AML-193 (cell line): ENCODE data around the gene SMYD3.

Source experiments
- DNase-seq, 2 experiments: peaks; one replicate each; lab custom pipeline; 2025; lab: John Stamatoyannopoulos, UW

The SMYD3 gene

DNA sequence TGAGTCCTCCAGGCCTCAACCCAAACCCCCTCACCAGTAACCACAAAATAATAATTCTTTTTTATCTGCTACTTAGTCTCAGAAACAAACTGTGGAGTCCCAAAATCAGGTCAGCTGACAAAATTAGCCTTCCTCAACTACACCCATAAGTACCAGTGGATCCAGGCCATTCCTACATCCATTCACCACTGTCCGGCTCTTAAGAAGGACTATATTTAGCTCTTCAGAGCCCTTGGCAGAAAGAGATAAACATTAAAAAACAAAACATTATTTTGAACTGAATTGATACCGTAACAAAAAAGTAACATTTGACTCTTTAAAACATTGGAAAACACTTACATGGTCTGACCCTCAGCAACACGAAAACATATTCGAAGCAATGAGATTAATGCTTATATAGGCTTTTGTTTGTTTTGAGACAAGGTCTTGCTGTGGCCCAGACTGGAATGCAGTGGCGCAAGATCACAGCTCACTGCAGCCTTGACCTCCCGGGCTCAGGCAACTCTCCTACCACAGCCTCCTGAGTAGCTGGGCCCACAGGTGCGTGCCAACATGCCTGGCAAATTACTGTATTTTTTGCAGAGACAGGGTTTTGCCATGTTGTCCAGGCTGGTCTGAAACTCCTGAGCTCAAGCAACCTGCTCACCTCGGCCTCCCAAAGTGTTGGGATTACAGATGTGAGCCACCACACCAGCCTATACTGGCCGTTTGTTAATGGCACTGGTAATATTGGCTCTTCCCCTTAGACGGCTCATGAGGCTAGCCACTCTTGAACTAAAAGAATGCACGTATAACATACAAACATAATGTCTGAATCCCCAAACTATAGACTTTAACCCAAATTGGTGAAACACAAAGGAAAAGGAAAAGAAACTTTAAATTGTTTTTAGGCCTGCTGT lies 330.7 kb downstream of the SMYD3 start:
- no peak for DNase-seq

DNA sequence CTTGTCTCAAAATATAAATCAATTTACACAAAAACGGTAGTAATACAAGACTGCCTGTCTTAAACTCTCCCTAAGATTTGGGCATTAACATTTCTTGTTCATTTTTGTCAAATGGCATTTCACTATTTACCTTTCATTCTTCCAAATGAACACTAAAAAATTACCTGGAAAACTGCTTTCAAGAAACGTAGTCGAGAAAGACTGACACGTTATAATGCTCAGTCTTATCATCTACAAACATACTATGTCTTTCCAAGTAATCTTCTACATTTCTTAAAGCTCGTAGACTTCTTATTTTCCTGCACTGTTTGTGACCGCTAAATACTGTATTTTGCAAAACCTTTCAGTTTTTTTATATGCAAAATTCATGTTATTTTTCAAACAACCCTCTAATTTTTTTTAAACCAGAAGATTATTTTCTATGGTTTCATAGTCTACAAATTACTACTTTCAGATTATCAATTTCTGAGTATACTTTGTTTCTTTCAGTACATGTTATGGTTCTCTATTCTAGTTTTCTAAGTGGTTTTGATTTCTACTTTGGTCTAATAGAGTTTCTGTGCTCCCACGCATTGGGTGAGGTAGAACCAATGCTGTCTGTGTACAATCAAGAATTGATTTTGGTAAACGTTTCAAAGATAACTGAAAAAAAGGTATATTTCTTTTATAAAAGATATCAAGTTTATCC lies 336.4 kb downstream of the SMYD3 start:
- no peak for DNase-seq

DNA sequence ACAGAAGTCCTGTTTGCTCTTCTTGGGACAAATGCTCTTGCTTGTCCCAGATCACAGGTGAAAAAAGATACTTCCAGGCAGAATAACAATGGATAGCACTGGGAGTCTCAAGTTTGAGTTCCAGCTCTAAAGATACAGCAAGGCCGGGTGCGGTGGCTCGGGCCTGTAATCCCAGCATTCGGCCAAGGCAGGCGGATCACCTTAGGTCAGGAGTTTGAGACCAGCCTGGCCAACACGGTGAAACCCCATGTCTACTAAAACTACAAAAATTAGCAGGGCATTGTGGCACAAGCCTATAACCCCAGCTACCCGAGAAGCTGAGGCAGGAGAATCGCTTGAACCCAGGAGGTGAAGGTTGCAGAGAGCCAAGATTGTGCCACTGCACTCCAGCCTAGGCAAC lies 337.6 kb downstream of the SMYD3 start:
- DNase-seq: no peak

DNA sequence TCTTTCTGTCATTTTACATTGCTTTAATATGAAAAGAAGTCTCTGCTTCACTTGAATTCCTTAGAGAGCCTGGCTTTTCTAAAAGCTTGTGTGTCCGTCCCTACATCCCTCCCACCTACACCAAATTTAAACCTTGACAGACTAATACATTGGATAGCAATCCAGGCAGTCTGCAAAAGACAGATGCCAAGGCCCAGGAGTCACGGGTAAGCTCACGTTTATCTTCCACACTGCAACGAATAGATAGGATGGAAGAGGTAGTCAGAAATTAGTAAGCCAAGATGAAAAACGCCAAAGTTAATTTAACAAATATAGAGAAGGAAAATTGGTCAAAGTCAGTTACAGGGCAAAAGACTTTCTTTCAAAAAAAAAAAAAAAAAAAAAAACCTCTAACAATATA lies 338.1 kb downstream of the SMYD3 start:
- DNase-seq: no peak

DNA sequence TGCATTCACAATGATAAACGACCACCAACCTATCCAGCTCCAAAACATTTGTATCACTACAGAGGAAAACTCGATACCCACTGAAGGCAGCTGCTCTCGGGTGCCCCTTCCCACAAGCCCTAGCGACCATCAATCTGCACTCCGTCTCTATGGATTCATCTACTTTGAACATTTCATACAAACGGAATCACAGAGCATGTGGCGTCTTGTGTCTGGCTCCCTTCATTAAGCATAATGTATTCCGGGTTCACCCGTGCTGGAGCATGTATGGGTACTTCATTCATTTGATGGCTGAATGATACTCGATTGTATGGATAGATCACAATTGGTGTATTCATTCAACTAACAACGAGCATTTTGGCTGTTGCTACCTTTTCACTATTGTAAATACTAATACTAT lies 340.2 kb downstream of the SMYD3 start:
- DNase-seq: no peak

DNA sequence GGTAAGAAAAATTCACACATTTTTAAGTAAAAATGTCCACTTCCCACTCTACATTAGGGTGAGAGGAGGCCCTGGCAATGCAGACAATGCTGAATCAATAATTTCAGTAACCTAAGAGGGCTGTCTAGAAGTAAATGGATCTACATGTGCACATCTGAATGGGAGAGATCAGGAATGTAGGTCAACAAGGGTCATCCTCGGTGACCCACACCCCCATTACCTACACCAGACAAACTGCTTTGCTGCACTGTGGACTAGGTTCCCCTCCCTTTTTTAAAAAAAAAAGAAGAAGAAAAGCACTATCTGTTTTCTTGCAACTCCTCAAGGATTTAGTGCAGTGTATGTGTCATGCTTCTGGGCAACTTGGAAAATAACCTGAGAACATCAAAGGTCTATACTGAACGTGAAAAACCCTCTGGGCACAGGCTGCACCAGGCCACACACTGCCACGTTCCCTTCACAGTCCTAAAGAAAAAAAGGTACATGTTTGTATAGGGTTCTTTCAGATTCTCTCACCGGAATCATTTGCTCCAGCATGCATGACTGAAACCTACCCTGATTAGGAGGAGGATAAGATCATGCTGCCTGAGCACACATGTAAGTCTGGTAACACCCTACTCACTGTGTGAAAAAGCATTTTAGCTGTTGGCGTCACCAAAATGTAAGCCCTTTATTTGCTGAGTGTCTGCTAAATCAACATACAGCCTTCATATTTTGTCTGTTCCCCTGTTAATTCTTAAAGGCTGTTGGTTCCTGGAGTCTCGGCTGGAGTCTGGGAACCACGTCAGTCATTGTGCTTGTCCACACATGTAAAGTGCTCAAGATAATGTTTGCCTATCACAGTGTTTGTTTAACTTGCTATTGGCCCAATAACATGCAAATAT lies 341.0 kb downstream of the SMYD3 start:
- DNase-seq: no peak

DNA sequence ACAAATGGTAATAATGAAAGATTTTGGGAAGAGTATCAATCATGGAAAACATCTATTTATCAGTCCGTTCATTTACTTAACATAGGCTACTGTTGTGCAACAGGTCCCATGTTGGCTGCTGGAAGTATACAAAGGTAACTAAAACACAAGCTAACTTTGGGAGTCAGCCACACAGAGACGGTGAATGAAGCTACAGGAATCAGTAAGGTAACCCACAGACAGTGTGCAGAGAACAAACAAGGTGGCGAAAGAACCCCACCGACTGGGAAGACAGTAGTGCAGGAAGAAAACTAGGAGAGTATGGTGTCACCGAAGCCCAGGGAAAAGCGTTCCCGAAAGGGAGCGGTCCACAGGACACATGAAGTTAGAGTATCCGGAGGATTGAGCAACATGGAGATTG lies 342.3 kb downstream of the SMYD3 start:
- DNase-seq: no peak

DNA sequence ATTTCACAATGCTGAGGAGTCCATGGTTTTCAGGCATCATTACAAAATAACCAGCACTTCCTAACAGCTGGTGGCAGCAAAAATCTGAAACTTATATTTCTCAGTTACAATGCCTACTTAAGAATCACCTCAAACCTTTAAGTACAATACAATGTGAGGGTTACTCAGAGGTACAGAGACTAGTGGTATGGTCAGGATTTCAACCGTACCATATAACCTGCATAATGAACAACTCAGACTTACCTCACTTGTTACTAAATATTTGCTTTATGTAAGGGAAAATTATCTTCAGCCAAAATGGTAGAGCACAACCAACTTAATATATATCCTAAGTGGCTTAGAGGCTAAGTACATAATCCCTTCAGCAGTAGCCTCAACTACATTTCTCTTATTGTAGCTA lies 344.5 kb downstream of the SMYD3 start:
- peak in 1 of 2 experiments; percentile 16 for DNase-seq

DNA sequence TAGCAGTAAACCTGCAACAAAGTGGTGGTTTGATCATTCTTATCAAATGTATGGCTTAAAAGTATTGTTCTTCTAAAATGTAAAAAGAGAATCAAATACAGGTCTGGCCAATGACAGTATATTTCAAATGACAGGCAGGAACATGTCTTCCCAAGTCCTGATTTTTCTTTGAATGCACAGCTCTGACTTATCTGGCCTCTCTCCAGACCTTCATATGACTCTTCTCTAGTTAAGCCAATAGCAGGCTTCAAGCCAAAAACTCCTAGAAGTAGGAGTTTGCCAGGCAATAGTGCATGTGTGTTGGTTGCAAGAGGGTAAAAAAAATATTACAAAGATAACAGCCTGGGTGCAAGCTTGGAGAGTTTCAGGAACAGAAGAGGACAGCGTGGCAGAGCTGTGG lies 345.5 kb downstream of the SMYD3 start:
- no peak for DNase-seq

DNA sequence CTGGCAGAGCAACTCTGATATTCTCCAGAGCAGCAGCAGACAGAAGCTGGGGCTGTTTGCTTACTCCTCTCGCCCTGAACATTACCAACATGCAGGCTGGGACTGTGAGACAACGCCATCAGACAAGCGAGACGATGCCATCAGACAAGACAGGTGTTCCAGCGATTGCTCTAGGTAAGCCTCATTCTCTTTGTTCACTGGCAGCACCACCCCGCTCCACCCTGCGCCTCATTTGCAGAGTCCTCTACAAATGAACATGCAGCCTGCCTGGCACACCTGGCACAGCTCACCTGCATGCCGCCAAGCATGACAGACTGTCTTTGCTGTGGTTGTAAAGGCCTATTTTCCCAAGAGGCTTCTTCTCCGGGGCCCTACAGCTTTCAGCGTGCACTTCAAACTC lies 346.2 kb downstream of the SMYD3 start:
- DNase-seq: no peak

DNA sequence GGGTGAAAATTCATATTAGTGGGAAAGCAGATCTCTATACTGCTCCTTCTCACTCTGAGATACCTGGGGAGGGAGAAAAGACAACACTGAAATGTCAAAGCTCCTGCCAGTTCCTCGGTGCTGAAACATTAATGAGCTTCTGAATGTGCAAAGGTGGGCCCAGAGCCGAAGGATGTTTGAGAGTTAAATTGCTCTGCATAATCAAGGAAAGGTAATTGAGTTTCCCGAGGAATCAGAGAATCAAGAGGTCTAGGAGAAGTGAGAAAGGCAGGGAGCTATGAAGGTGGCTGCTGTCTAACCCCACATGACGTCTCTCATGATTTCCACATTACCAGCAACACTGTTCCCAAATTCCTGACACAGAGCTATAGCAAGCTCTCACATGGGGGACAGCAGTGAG lies 346.7 kb downstream of the SMYD3 start:
- DNase-seq: no peak

DNA sequence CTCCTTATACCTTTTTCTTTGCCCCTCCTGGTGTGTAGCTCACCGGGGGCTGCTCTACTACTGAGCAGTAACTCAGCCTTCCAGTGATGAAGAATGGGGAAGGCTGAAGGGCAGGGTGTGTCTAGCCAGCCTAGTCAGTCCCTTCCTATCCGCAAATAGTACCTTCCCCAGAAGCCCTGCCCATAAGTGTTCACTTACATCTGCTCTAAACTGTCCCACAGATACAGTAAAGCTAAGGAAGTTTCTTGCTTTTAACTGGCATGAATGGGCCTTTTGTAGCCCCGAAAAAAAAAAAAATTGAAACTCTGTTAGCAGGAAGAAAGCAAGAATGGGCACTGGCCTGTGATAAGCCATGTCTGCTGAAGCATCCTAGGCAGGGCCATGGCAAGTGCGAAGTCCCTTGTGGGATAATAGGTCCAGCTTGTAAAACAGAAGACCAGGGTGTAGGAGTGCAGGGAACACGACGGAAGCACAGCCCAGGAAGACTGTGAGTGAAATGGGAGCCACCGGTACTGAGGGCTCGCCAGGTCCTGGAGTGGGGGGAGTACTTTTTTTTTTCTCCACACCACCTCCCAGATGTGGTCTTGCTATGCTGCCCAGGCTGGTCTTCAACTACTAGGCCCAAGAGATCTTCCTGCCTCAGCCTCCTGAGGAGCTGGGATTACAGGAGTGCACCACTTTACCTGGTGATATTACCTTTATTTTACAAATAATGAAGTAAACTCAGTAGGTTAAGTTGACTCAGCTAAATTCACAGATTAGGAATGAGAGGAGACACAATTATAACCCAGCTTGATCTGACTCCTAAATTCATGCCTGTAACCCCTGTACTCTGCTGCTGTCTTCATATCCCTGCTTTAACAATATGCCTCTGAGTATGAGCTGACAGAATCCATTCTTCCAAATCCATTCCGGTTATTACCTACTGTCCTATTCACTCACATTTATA lies 347.5 kb downstream of the SMYD3 start:
- DNase-seq: no peak

DNA sequence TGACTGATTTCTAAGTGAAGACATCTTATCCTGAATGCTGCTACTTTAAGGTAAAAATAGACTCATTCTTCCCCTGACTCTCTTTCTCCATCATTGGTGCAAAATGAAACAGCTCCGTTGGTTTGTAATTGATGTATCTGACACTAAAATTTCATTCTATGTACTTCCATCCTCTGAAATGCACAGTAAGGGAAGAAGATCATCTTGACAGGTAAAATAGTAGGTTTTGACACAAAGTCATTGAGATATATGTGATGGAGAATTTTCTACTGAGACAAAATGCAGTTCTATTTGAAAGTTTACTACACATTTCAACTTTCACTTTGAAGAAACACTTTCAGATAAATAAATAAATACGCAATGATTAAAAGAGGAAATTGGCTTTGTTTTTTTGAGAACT lies 348.9 kb downstream of the SMYD3 start:
- no peak for DNase-seq

DNA sequence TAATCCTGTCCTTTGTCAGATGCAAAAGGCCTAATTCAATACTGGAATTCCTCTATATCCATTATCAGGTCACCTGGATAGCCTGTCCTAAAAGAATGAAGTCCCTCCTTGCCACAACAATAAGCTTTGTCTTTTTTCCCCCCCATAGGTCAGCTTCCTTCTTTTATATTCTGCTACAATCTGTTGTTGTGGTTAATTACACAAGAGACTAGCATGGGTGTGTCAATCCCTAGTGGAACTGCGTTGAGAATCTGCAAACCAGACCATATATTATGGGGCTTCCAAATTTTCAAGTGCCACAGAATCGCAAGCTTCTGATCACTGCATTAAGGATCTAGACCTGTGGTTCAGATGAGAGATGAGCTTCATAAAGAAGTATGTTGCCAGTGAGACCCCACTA lies 349.6 kb downstream of the SMYD3 start:
- peak; percentile 82 to 84 for DNase-seq

DNA sequence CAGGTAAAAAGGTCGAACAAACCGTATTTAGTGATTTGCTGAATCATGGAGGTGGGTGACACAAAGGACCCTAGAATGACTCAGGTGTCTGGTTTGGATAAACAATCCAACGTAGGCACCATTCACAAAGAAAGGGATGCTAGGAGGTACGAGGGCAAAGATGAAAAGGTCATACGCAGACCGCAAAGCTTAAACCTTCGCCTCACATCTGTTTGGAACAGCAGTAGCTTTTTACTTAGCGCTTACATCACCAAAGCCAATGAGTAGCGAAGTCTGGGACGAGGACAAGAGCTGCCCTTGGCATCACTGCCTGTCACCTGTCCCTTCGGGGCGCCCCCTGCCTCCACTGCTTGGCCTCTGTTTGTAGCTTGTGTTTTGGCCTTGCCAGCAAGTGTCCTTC lies 350.2 kb downstream of the SMYD3 start:
- DNase-seq: no peak

DNA sequence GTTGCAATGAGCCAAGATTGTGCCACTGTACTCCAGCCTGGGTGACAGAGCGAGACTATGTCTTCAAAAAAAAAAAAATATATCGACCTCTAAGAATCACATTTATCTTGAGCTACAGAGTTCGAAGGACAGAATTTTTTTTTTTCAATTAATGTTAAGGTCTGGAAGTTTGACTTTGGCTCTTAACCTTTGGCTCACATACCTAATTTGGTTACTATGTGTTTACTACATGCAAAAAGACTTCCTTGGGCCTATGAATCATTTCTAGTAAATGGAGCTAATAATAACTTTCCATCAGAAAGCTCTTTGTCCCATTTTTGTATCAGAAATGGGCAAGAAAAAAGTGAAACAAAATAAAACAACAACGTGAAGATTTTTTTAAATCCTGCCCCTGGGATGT lies 351.2 kb downstream of the SMYD3 start:
- DNase-seq: no peak

DNA sequence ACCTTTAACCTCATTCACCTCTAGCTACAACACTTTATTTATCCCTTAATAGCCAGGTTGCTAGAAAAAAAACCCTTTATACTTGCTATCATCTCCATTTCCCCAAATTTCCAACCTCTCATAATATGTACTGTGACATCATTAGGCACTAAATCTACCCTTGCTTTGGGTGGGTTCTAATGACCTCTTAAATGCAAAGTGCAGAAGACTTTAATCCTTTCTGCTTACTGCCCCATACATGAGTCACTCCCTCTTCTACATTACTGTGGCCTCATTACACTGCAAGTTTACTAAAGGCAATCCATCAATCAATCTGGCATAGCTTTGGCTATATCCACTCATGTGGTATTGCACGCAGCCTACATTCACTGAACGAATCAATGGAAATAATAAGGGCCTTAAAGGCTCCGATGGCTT lies 353.3 kb downstream of the SMYD3 start:
- no peak for DNase-seq

DNA sequence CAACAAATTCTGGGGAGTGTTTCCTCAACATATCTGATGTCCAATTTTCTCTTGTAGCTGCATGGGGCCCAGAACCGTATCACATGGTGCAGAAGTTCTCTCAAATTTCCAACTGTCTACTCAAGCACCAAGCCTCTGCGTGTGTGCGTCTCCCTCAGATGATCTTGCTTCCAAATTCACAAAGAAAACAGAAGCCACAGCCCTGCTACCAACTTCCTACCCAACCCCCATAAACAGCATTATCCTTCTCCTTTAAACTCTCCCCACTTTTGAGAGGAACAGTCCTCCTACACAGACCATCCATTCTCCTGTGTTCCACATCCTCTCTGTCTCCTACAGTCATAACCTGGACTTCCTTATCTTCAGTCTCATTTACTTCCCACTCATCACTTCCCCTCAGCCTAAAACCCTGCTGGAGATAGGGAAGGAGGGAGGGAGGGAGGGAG lies 354.1 kb downstream of the SMYD3 start:
- peak in 1 of 2 experiments; percentile 4 for DNase-seq

DNA sequence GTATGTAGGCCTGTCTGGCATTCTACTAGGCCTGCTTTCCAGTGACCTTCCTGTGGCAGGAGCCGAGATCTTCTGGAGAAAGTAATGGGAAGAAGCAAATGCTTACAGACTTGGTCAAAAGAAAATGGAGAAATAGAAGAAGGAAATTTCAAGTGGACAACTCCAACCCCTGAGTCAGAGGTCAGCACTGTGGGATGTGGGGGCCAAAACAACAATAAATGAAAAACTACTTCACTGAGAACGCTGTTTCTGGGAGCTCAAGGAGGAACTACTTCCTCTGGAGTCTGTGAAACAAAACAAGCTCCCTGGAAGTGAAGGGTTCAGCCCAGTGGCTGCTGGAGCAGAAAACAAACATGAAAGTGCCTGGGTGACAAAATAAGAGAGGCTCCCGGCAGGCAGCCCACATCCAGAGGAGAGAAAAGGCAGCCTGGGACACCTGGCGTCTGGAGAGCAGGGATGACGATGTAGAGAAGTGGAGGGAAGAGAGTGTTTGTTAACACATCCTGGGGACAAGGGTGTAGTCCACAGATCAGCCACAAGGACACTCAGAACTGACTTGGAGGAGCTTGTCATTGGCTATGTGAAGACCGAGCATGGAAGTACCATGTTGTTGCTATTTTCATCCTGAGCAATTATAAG lies 355.2 kb downstream of the SMYD3 start:
- no peak for DNase-seq

DNA sequence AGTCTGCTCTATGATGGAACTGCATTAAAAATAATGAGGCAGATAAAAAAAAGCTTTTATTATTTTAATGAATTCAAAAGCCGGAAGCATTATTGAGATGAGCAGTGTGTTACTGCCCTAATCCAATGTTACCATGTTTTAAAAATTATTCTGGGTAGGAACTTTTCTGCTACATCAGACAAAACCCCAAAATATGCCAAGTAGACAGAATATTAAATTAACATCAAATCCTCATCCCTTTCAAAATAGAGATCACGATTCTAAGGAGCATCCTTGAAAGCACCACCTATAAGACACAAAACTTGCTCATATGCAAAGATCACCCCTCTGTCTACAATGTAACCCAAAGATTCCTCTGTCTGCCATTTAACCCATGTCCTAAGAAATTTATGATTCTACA lies 357.5 kb downstream of the SMYD3 start:
- no peak for DNase-seq
